Measurements from ENCODE around the gene TTC19. TPM values are rescaled to one million over a fixed set of nuclear protein-coding genes. Genes with fewer than 3 reads are reported as not detected.

The TTC19 gene
- total and polyA plus RNA-seq, 12 donors, result 20.6 to 152 (median 50.5) TPM

DNA sequence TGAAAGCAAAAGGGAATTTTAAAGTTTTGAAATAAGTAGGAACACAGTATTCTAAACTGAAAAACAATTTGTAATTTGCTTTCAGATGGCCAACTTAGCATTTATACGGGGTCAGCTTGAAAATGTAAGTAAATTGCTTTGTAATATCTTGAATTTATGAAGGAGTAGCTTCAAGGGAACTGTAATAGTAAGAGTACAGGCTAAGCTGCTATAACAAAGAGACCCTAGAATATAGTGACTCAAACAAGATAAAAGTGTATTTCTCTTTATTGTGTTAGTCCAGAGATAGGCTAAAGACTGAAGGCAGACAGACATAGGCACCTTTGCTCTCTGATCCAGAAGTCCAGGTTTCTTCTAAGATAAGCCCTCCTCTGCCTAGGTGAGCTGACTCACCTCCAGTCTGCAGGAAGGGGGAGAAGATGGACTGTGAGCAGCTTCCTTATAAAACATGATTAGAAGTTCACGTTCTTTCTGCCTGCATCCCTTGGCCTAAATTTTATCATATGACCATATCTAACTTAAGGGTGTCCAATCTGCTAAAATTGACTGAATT lies 3.2 kb downstream of the TTC19 start:
- peaks cover 0 to 61% of the 10 kb centered on the region in 2 donors for H3K36me3 ChIP-seq (replicated peaks in 1 of 2)
- H3K27ac ChIP-seq, result no peak overlapping the region
- intact Hi-C loops (cut with DNase I), result no loop called here

DNA sequence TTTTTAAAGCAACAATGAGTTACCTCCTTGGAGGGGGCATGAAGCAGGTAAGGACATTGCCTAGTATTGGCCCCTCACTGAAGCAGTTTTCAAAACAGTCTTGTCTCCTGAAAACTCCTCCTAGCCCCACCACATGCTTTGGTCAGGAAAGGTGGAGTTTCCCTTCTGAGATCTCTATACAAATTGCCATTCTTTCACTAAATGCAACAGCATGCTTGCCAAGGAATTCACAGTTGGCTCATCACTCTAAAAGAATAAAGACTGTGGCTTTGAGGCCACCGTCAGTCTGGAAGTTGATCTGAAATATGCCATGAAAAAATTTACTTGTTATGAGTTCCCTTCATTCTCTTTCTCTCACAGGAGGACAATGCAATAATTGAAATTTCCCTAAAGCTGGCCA lies 4.2 kb downstream of the TTC19 start:
- Histone ChIP-seq H3K9me3 (replicated peaks in 1 of 3) (no peaks in the 10 kb centered on the region), H3K4me1 (replicated peaks in 1 of 2) (peaks cover 15 to 17% of the 10 kb centered on the region in 2 donors), H3K36me3 (replicated peaks in 1 of 2) (peaks cover 0 to 71% of the 10 kb centered on the region in 2 donors), H3K4me3 (no peak overlapping the region), H3K27ac (peak overlapping the region in 1 of 5 donors; percentile 14), H3K27me3 (no peaks in the 10 kb centered on the region)
- no peak for TF ChIP-seq POLR2A (IDR thresholded peaks at IDR 0.05)
- TF ChIP-seq, protein P1, sequence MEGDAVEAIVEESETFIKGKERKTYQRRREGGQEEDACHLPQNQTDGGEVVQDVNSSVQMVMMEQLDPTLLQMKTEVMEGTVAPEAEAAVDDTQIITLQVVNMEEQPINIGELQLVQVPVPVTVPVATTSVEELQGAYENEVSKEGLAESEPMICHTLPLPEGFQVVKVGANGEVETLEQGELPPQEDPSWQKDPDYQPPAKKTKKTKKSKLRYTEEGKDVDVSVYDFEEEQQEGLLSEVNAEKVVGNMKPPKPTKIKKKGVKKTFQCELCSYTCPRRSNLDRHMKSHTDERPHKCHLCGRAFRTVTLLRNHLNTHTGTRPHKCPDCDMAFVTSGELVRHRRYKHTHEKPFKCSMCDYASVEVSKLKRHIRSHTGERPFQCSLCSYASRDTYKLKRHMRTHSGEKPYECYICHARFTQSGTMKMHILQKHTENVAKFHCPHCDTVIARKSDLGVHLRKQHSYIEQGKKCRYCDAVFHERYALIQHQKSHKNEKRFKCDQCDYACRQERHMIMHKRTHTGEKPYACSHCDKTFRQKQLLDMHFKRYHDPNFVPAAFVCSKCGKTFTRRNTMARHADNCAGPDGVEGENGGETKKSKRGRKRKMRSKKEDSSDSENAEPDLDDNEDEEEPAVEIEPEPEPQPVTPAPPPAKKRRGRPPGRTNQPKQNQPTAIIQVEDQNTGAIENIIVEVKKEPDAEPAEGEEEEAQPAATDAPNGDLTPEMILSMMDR (IDR thresholded peaks at IDR 0.05), result no peak
- no peak for DNase-seq
- 67 to 86% (median 76%) methylated on average over 1 of the region's 1 CpG for WGBS, 4 donors
- intact Hi-C loops (cut with DNase I), result no loop called here

More for the DNA sequence above, 3.2 kb downstream of the TTC19 start:
- DNase-seq, result no peak
- 93 to 99% (median 97%) methylated on average over 2 of the region's 2 CpGs for WGBS, 4 donors
- Histone ChIP-seq H3K27me3 (no peaks in the 10 kb centered on the region), H3K4me1 (replicated peaks in 1 of 2) (peaks cover 17 to 20% of the 10 kb centered on the region in 2 donors), H3K9me3 (replicated peaks in 1 of 3) (no peaks in the 10 kb centered on the region), H3K4me3 (no peak overlapping the region)
- TF ChIP-seq, protein P1 (IDR thresholded peaks at IDR 0.05), result no peak
- no peak for TF ChIP-seq POLR2A (IDR thresholded peaks at IDR 0.05)

DNA sequence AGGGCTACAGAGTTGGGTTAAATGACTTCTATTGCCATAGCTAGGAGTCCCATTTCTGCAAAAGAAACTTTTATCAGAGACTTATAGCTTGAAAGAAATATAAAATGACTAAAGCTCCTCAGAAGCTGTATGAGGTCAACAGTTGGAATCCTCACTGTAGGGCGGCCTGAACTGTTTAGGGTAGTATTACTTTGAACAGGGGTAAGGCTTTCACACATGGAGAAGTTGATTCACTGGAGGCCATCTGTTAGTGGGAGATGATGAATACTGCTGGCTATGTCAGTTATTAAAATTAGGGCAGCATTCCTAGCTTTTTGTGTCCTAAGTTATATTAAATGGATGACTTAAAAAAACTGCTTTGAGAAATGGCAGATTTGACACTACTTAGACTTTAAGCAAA lies 6.0 kb downstream of the TTC19 start:
- DNase-seq, result no peak
- intact Hi-C loops (cut with DNase I), result no loop called here
- WGBS, 4 donors, result 94 to 100% (median 96%) methylated on average over 1 of the region's 1 CpG
- Histone ChIP-seq H3K36me3 (replicated peaks in 1 of 2) (peaks cover 0 to 85% of the 10 kb centered on the region in 2 donors), H3K4me1 (replicated peaks in 1 of 2) (peaks cover 12 to 13% of the 10 kb centered on the region in 2 donors), H3K27me3 (no peaks in the 10 kb centered on the region), H3K27ac (no peak overlapping the region), H3K4me3 (no peak overlapping the region), H3K9me3 (replicated peaks in 1 of 3) (no peaks in the 10 kb centered on the region)
- TF ChIP-seq, protein P1 (IDR thresholded peaks at IDR 0.05), result no peak
- no peak for TF ChIP-seq POLR2A (IDR thresholded peaks at IDR 0.05)

DNA sequence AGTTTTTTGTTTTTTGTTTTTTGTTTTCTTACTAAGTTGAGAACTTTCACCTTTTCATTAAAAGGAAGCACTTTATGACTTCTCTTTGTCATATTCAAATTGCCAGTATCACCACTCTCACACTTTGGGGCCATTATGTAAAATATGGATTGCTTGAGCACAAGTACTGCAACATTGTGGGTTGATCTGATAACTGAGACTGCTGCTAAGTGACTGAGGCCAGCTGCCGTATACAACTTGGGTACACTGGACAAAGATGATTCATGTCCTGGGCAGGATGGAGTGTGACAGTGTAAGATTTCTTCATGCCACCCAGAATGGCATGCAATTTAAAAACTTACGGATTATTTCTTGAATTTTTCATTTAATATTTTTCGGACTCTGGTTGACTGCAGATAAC lies 7.8 kb downstream of the TTC19 start:
- peaks cover 0 to 75% of the 10 kb centered on the region in 2 donors for H3K36me3 ChIP-seq (replicated peaks in 1 of 2)
- intact Hi-C loops (cut with DNase I), result no loop called here
- WGBS, 4 donors, result 68 to 74% (median 71%) methylated on average over 3 of the region's 3 CpGs

More for the DNA sequence above, 7.8 kb downstream of the TTC19 start:
- H3K4me3 ChIP-seq, result no peak overlapping the region
- peaks cover 7 to 11% of the 10 kb centered on the region in 2 donors for H3K4me1 ChIP-seq (replicated peaks in 1 of 2)
- TF ChIP-seq POLR2A (IDR thresholded peaks at IDR 0.05), result no peak
- TF ChIP-seq, protein P1 (IDR thresholded peaks at IDR 0.05), result no peak
- no peaks in the 10 kb centered on the region for H3K9me3 ChIP-seq (replicated peaks in 1 of 3)
- peak overlapping the region in 1 of 5 donors; percentile 15 for H3K27ac ChIP-seq
- peak in 1 of 7 donors; percentile 19 for DNase-seq
- no peaks in the 10 kb centered on the region for H3K27me3 ChIP-seq

All from adrenal gland (tissue), 12 donors.